Measurements from ENCODE around the gene LGALS3BP. TPM values are rescaled to one million over a fixed set of nuclear protein-coding genes. Genes with fewer than 3 reads are reported as not detected.
"Not testable (repeated sequence)": the region's sequence is repeated elsewhere in the genome, so short reads cannot be mapped to it uniquely, and the experiment has no call there.

The LGALS3BP gene
- total and polyA plus RNA-seq, 2 of the 13 experiments (the other 11 are each of a cell fraction or from before 2014, with no cell fraction given), result 137 to 332 TPM

DNA sequence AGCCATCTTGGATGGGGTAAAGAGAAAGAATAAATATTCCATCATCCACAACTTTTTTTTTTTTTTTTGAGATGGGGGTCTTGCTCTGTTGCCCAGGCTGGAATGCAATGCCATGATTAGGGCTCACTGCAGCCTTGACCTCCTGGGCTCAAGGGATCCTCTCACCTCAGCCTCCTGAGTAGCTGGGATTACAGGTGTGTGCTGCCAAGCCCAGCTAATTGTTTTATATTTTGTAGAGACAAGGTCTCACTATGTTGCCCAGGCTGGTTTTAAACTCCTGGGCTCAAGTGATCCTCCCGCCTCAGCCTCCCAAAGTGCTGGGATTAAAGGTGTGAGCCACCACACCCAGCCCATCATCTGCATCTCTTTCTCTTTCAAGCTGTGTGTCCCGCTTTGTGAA lies 42.2 kb upstream of the LGALS3BP start:
- H3K9me3 ChIP-seq (ENCODE audit: low read length); H3K4me3 ChIP-seq (replicated peaks in 1 of 3; ENCODE audit: insufficient read depth in 1 of 3, low read depth in 2 of 3, low read length in 3 of 3); DNase-seq (ENCODE audit: low spot score); H3K27ac ChIP-seq (ENCODE audit: extremely low read length, insufficient read depth, low read length); in situ Hi-C loops (cut with HindIII; ENCODE audit: extremely low pct_ligation_motif_present, low pct_unique_long_range_greater_than_20kb); H3K27me3 ChIP-seq (ENCODE audit: control insufficient read depth in 1 of 2, insufficient read depth in 2 of 2, low read length in 2 of 2); H3K79me2 ChIP-seq (ENCODE audit: insufficient read depth, low read length); H4K20me1 ChIP-seq (ENCODE audit: insufficient read depth, low read length); H3K4me2 ChIP-seq (ENCODE audit: low read depth, low read length); H2AFZ ChIP-seq (ENCODE audit: low read length); ATAC-seq; H3K36me3 ChIP-seq (replicated peaks in 1 of 2; ENCODE audit: control insufficient read depth in 1 of 2, insufficient read depth in 2 of 2, low read length in 2 of 2); intact Hi-C loops (cut with micrococcal nuclease; ENCODE audit: unreplicated experiment); H3K9ac ChIP-seq (ENCODE audit: insufficient read depth, low read depth, low read length); BruUV-seq (replicated peaks); FAIRE-seq: not testable (repeated sequence)
- WGBS (ENCODE audit: low lambda C conversion rate), result 83% methylated on average over 2 of the region's 2 CpGs
- peak; percentile 75 for TF ChIP-seq ZNF121 (CRISPR knock-in tag; IDR thresholded peaks at IDR 0.05)
- peaks cover 59% of the 10 kb centered on the region for H3K4me1 ChIP-seq (ENCODE audit: insufficient read depth, low read length)
- POLR2A ChIA-PET, result interaction anchor here (1.0 to 1.2 kb wide), 2 partner anchors 12 to 41 kb away, joined by 3 to 4 read pairs; partner anchors contain the start of gene CANT1
- CTCF ChIA-PET (ENCODE audit: low intra/inter-chr PET ratio, low total read pairs), result interaction anchor here (4.9 kb wide), 1 partner anchor 20 kb away, joined by 71 read pairs; no protein-coding TSS in a partner anchor

DNA sequence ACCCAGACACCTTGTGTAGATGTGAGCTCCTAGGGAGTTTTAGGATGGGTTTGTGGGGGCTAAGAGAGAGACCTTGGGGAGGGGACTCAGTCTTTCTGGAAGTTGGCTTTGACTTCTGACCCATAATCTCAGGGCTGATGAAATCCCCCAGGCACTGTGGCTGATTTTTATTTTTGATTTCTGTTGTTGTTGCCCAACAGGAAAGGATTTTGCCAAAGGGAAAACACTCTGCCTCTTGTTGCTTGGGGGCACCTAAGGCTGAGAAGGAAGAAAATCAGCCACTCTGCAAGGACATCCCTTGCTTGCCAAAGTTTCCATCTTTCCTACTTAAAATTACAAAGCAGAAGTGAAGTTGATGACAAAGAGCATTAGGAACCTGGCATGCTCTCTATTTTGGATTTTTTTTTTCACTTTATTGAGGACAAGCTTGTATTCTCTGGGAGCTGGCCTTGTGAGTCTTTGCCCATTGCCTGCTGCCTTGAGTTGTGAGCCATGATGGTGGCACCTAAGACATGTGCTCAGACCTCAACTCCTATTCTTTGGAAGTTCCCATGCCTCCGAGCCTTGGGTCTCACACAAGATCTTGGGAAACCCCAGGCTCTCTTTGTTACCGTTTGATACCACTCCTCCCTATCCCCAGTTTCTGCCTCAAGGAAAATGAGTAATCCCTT lies 41.0 kb upstream of the LGALS3BP start:
- Histone ChIP-seq H3K9me3 (ENCODE audit: low read length) (peaks cover 5% of the 10 kb centered on the region; the same call in 1 of the 2 replicates), H3K9ac (ENCODE audit: insufficient read depth, low read depth, low read length) (no peak overlapping the region), H3K27ac (ENCODE audit: extremely low read length, insufficient read depth, low read length) (no peak overlapping the region), H3K79me2 (ENCODE audit: insufficient read depth, low read length) (peaks cover 5% of the 10 kb centered on the region), H3K36me3 (replicated peaks in 1 of 2; ENCODE audit: control insufficient read depth in 1 of 2, insufficient read depth in 2 of 2, low read length in 2 of 2) (no peaks in the 10 kb centered on the region; a peak in 1 of 5 replicates), H4K20me1 (ENCODE audit: insufficient read depth, low read length) (no peaks in the 10 kb centered on the region), H3K4me2 (ENCODE audit: low read depth, low read length) (peak overlapping the region; percentile 47; the same call in 1 of the 2 replicates), H2AFZ (ENCODE audit: low read length) (no peak overlapping the region), H3K27me3 (ENCODE audit: control insufficient read depth in 1 of 2, insufficient read depth in 2 of 2, low read length in 2 of 2) (no peaks in the 10 kb centered on the region), H3K4me3 (replicated peaks in 1 of 3; ENCODE audit: insufficient read depth in 1 of 3, low read depth in 2 of 3, low read length in 3 of 3) (no peak overlapping the region), H3K4me1 (ENCODE audit: insufficient read depth, low read length) (peaks cover 50% of the 10 kb centered on the region)
- DNase-seq (ENCODE audit: low spot score) (no peak), FAIRE-seq (no peak), ATAC-seq (no peak)
- WGBS (ENCODE audit: low lambda C conversion rate), result 73% methylated on average over 2 of the region's 2 CpGs
- ChIA-PET CTCF (ENCODE audit: low intra/inter-chr PET ratio, low total read pairs) (interaction anchor here (2.2 to 4.9 kb wide), 2 partner anchors 21 to 24 kb away, joined by 21 to 71 read pairs; no protein-coding TSS in a partner anchor), POLR2A (interaction anchor here (0.8 to 1.9 kb wide), 5 partner anchors 8 to 54 kb away, joined by 3 to 8 read pairs (median 4); partner anchors contain the start of genes CANT1 and ENGASE)
- no TSS peak for BruUV-seq (replicated peaks)
- in situ Hi-C loops (cut with HindIII; ENCODE audit: extremely low pct_ligation_motif_present, low pct_unique_long_range_greater_than_20kb) (no loop called here), intact Hi-C loops (cut with micrococcal nuclease; ENCODE audit: unreplicated experiment) (no loop called here)
- 0 out of 2 replicates have a peak, but pooled peaks have one; percentile 15 for TF ChIP-seq RBFOX2 (IDR thresholded peaks at IDR 0.05; ENCODE audit: low read depth, low read length)
- no peak for TF ChIP-seq CBX5 (CRISPR knock-in tag; IDR thresholded peaks at IDR 0.05; ENCODE audit: borderline replicate concordance)
- TF ChIP-seq ZSCAN30 (CRISPR knock-in tag; IDR thresholded peaks at IDR 0.05), result no peak

All from HepG2 (cell line).